ENCODE results near the gene DACH2. TPM values are rescaled to one million over a fixed set of nuclear protein-coding genes. Genes with fewer than 3 reads are reported as not detected.

Gene DACH2
- total and polyA plus RNA-seq, 2 of the 4 experiments (the other 2 are of a cell fraction), result 2.8 to 3.8 TPM

DNA sequence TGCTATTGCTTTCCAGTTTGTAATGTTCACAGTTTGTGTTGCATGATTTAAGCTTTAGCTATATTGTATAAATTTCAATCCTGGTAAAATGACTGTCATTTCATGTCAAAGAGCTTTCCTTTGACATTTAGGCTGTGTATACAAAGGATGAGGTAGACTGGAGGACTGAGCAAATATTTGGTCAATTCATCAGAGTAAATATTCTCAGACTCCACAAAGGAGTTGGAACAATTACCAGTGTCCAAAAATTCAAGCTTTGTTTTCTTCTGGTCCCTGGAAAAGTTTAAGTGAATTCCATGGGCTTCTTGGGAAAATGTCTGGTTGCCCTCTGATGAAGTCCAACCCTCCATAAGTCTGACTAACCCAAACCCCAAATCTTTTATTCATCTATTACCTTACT is 682.4 kb downstream of the DACH2 start:
- BruUV-seq (replicated peaks), result no TSS peak
- POLR2A ChIA-PET (ENCODE audit: unreplicated experiment), result no interaction called here
- H4K5ac ChIP-seq (ENCODE audit: low read depth, low read length), result no peak overlapping the region
- H2AK9ac ChIP-seq (replicated peaks; ENCODE audit: low read depth, low read length, poor library complexity), result no peak overlapping the region
- H3K27ac ChIP-seq (ENCODE audit: insufficient read depth, low read length), result no peak overlapping the region
- no peaks in the 10 kb centered on the region for H3K4me1 ChIP-seq (ENCODE audit: control insufficient read depth, insufficient read depth, low read length)
- no peak overlapping the region for H3K18ac ChIP-seq (ENCODE audit: low read depth, low read length)
- H4K91ac ChIP-seq (ENCODE audit: insufficient read depth, low read depth, low read length), result no peak overlapping the region
- TF ChIP-seq BHLHE40 (IDR thresholded peaks at IDR 0.05; ENCODE audit: low read depth, low read length), result no peak
- no peak for TF ChIP-seq POLR2A (IDR thresholded peaks at IDR 0.05; ENCODE audit: low read depth, low read length)
- no peak for TF ChIP-seq MXI1 (IDR thresholded peaks at IDR 0.05; ENCODE audit: borderline replicate concordance, low read depth, low read length)
- no peak for TF ChIP-seq RAD21 (IDR thresholded peaks at IDR 0.05; ENCODE audit: low read length)
- TF ChIP-seq, protein P1, sequence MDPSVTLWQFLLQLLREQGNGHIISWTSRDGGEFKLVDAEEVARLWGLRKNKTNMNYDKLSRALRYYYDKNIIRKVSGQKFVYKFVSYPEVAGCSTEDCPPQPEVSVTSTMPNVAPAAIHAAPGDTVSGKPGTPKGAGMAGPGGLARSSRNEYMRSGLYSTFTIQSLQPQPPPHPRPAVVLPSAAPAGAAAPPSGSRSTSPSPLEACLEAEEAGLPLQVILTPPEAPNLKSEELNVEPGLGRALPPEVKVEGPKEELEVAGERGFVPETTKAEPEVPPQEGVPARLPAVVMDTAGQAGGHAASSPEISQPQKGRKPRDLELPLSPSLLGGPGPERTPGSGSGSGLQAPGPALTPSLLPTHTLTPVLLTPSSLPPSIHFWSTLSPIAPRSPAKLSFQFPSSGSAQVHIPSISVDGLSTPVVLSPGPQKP (IDR thresholded peaks at IDR 0.05; ENCODE audit: borderline replicate concordance, low read depth, low read length), result no peak
- TF ChIP-seq CHD1 (IDR thresholded peaks at IDR 0.05; ENCODE audit: low read depth, low read length), result no peak
- no peak for TF ChIP-seq FOS (IDR thresholded peaks at IDR 0.05; ENCODE audit: low read depth, low read length)
- dilution Hi-C loops (cut with HindIII; ENCODE audit: low sequenced_read_pairs, unreplicated experiment), result no loop called here
- H3K23ac ChIP-seq (ENCODE audit: low read depth, low read length), result no peak overlapping the region
- in situ Hi-C loops (cut with MboI; ENCODE audit: low sequenced_read_pairs), result no loop called here
- no peak overlapping the region for H3K9ac ChIP-seq (ENCODE audit: low read depth, low read length)
- H4K8ac ChIP-seq (ENCODE audit: low read depth in 2 of 2, low read length in 2 of 2), result no peak overlapping the region
- H2AFZ ChIP-seq (replicated peaks; ENCODE audit: low read length, poor library complexity), result no peak overlapping the region
- H3K9me1 ChIP-seq (ENCODE audit: insufficient read depth, low read length), result no peaks in the 10 kb centered on the region
- no peak overlapping the region for H2BK5ac ChIP-seq (ENCODE audit: low read depth, low read length, poor library complexity, severe bottlenecking)
- intact Hi-C loops (cut with micrococcal nuclease), result no loop called here
- no peaks in the 10 kb centered on the region for H4K20me1 ChIP-seq (ENCODE audit: insufficient read depth, low read length)
- no peak overlapping the region for H3K4me2 ChIP-seq (ENCODE audit: low read depth, low read length)
- H3K56ac ChIP-seq (ENCODE audit: extremely low read depth, insufficient read depth, low read length), result no peak overlapping the region
- no peaks in the 10 kb centered on the region for H3K9me3 ChIP-seq (ENCODE audit: control insufficient read depth, insufficient read depth, low read length)
- no peak overlapping the region for H3K4me3 ChIP-seq (ENCODE audit: insufficient read depth, low read depth, low read length)
- H3K27me3 ChIP-seq (ENCODE audit: control insufficient read depth, insufficient read depth, low read length), result no peaks in the 10 kb centered on the region
- H3K4ac ChIP-seq (ENCODE audit: low read depth, low read length), result no peak overlapping the region
- H2BK15ac ChIP-seq (ENCODE audit: low read depth, low read length), result no peak overlapping the region
- no peak overlapping the region for H3K14ac ChIP-seq (replicated peaks; ENCODE audit: low read depth, low read length)
- H2AK5ac ChIP-seq (ENCODE audit: low read depth, low read length), result no peak overlapping the region
- no peaks in the 10 kb centered on the region for H3K79me1 ChIP-seq (ENCODE audit: low read depth in 1 of 2, low read length in 2 of 2)
- H2BK20ac ChIP-seq (ENCODE audit: low read depth, low read length), result no peak overlapping the region
- H2BK120ac ChIP-seq (ENCODE audit: low read depth, low read length), result no peak overlapping the region
- no peak for DNase-seq
- CTCF ChIA-PET, result no interaction called here
- H3K36me3 ChIP-seq (ENCODE audit: control insufficient read depth, insufficient read depth, low read length), result no peaks in the 10 kb centered on the region
- ATAC-seq (ENCODE audit: low read depth), result no peak

All from IMR-90 (cell line).